Activated naive CD8-positive, alpha-beta T cell treated with anti-CD3 and anti-CD28 coated beads, Interleukin-2, amount 50 U/mL, for 24 hours (primary cell): ENCODE measurements around the gene FKBP10.

Source experiments
- ATAC-seq: fragments of 150-1000 bp; cut with Tn5 transposase; one replicate; pipeline ENCODE4 v1.10.0; 2021
- DNase-seq: peaks from one replicate; pipeline ENCODE4 v3.0.0; 2021
- H3K27ac Mint-ChIP-seq: one replicate; pipeline ENCODE4 v1.8.0; 2021; ENCODE audit warnings: mild to moderate bottlenecking, mixed read lengths
- H3K27me3 Mint-ChIP-seq: one replicate; pipeline ENCODE4 v1.8.0; 2021; ENCODE audit warnings: mixed read lengths
- H3K36me3 Mint-ChIP-seq: one replicate; pipeline ENCODE4 v1.8.0; 2021; ENCODE audit warnings: low read depth, mixed read lengths
- H3K4me1 Mint-ChIP-seq: one replicate; pipeline ENCODE4 v1.8.0; 2021; ENCODE audit warnings: mixed read lengths
- H3K4me3 Mint-ChIP-seq: one replicate; pipeline ENCODE4 v1.8.0; 2021; ENCODE audit warnings: mild to moderate bottlenecking, moderate library complexity, mixed read lengths
- H3K9me3 Mint-ChIP-seq: one replicate; pipeline ENCODE4 v1.8.0; 2021; ENCODE audit warnings: mixed read lengths

Gene FKBP10

GRCh38 chr17:41792845-41793783 lies 19.7 kb upstream of the FKBP10 start:
- H3K9me3 Mint-ChIP-seq: no peaks in the 10 kb centered on the region
- ATAC-seq (peak; percentile 57), DNase-seq (no peak)
- H3K4me1 Mint-ChIP-seq: peaks cover 4% of the 10 kb centered on the region
- H3K36me3 Mint-ChIP-seq: no peaks in the 10 kb centered on the region
- H3K27ac Mint-ChIP-seq: no peak overlapping the region
- H3K27me3 Mint-ChIP-seq: peaks cover 4% of the 10 kb centered on the region
- H3K4me3 Mint-ChIP-seq: no peak overlapping the region

GRCh38 chr17:41793784-41794539 lies 18.8 kb upstream of the FKBP10 start:
- Mint-ChIP-seq H3K4me1 (peaks cover 1% of the 10 kb centered on the region), H3K36me3 (no peaks in the 10 kb centered on the region), H3K27ac (no peak overlapping the region), H3K4me3 (no peak overlapping the region), H3K27me3 (peaks cover 2% of the 10 kb centered on the region), H3K9me3 (no peaks in the 10 kb centered on the region)
- DNase-seq (no peak), ATAC-seq (no peak)

GRCh38 chr17:41794540-41794975 lies 18.2 kb upstream of the FKBP10 start:
- Mint-ChIP-seq H3K4me3 (no peak overlapping the region), H3K27ac (no peak overlapping the region), H3K9me3 (no peaks in the 10 kb centered on the region), H3K4me1 (no peaks in the 10 kb centered on the region), H3K36me3 (no peaks in the 10 kb centered on the region), H3K27me3 (peaks cover 2% of the 10 kb centered on the region)
- no peak for DNase-seq
- ATAC-seq: no peak

DNA sequence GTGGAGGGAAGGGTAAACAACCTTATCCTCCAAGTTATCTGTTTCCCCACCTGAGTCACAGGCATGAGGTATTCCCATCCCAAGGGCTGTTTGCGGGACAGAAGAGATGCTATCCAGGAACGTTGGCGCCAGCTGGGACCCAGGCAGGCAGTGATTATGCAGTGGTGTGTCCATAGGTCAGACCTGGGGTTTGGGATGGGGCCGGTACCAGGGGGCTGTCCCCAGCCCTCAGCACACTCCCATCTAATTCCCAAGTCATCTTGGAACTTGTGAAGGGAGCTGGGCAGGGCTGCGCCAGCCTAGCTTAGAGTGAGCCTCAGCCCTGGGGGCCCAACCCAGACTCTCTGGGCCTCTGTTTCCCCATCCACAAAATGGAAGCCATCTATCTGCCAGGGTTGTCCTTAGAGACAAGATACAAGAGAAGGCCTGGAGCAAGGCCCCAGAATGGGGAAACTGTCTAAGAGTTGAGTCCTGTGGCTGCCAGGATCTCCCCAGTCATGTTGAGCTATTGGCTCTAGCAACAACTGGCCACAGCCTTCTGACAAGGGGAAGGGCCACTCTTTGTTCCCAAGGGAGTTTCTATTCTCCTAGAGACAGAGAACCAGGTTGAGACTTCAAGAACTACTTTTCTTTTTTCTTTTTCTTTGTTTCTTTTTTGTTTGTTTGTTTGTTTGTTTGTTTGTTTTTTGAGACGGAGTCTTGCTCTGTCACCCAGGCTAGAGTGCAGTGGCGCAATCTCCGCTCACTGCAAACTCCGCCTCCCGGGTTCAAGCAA lies 16.5 kb upstream of the FKBP10 start:
- ATAC-seq (no peak), DNase-seq (no peak)
- H3K9me3 Mint-ChIP-seq: no peaks in the 10 kb centered on the region
- no peaks in the 10 kb centered on the region for H3K36me3 Mint-ChIP-seq
- no peak overlapping the region for H3K27ac Mint-ChIP-seq
- no peak overlapping the region for H3K4me3 Mint-ChIP-seq
- no peaks in the 10 kb centered on the region for H3K27me3 Mint-ChIP-seq
- peaks cover 2% of the 10 kb centered on the region for H3K4me1 Mint-ChIP-seq

DNA sequence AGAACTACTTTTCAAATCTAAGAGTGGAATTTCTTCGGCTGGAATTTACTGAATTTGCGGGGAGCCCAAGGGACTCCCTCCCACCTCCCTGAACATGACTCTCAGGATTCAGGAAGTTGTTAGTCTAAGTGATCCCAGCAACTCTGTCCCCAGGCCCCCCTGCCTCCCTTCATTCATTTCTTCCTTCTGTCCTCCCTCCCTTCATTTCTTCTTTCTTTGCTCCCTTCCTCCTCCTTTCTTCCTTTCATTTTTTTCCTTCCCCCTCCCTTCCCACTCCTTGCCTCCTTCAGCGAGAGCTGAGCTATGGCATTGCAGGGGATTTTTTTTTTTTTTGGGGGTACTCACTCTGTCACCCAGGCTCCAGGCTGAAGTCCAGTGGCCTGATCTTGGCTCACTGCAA lies 15.4 kb upstream of the FKBP10 start:
- Mint-ChIP-seq H3K4me3 (no peak overlapping the region), H3K27ac (no peak overlapping the region), H3K27me3 (no peaks in the 10 kb centered on the region), H3K9me3 (no peaks in the 10 kb centered on the region), H3K4me1 (peaks cover 6% of the 10 kb centered on the region), H3K36me3 (no peaks in the 10 kb centered on the region)
- ATAC-seq (no peak), DNase-seq (no peak)

DNA sequence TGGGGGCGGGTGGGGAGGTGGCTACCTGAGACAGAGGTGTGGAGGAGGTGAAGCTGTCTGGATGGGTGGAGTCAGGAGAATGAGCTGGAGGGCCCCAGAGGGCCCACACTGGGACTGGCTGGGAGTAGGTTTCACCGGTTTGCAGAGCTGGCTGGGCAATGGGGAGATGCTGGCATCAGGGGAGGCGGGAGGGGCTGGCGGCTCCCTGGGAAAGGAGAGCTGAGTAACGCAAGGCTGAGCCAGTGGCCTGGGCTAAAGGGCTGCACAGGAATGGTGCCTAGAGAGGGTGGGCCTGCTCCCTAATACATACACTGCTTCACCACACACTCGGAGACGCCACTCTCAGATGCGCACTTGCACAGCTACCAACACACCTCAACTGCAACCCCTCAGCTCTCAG lies 13.4 kb upstream of the FKBP10 start:
- no peak overlapping the region for H3K27ac Mint-ChIP-seq
- ATAC-seq (no peak), DNase-seq (no peak)
- no peaks in the 10 kb centered on the region for H3K27me3 Mint-ChIP-seq
- peaks cover 6% of the 10 kb centered on the region for H3K4me1 Mint-ChIP-seq
- no peak overlapping the region for H3K4me3 Mint-ChIP-seq
- H3K36me3 Mint-ChIP-seq: no peaks in the 10 kb centered on the region
- H3K9me3 Mint-ChIP-seq: no peaks in the 10 kb centered on the region

DNA sequence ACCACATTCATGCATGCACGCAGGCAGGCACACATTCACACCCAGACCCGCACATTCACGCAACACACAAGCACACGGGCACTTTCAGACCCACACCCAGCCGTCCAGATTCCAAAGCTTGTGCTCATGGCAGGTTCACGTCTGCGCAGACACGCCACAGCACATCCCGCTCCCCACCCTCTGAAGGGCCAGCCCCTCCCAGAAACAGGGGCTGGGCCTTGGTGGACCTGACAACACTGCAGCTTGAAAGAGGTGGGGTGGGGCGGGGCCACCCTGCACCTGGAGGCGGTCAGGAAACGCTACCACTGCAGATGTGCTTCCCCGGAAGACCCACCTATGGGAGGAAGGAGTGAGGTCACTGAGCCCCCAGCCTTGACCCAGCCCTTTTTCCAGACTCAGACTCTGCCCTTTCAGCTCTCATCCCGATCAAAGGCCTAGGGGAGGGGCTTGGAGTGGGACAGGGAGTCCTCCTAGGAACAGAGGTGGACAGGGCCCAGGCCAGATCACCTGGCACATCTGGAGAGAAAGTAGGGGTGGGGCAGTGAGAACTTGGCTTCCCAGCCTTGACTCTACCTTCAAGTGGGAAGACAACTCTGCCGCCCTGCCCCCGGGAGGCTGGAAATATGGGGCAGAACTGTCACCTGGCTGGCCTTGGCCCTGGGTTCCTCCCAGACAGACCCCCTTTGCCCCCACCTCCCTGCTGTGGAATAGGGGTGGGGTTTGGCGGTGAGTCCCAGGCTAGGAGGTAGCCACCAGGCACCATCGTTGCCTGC lies 12.0 kb upstream of the FKBP10 start:
- Mint-ChIP-seq H3K27me3 (no peaks in the 10 kb centered on the region), H3K9me3 (no peaks in the 10 kb centered on the region), H3K4me3 (no peak overlapping the region), H3K27ac (no peak overlapping the region), H3K4me1 (peaks cover 6% of the 10 kb centered on the region), H3K36me3 (no peaks in the 10 kb centered on the region)
- DNase-seq (no peak), ATAC-seq (no peak)

- DNase-seq (peak; percentile 84), ATAC-seq (peak; percentile 74)
- H3K9me3 Mint-ChIP-seq: no peaks in the 10 kb centered on the region
- no peak overlapping the region for H3K4me3 Mint-ChIP-seq
- H3K36me3 Mint-ChIP-seq: no peaks in the 10 kb centered on the region
- H3K27me3 Mint-ChIP-seq: no peaks in the 10 kb centered on the region
- peaks cover 6% of the 10 kb centered on the region for H3K4me1 Mint-ChIP-seq
- peak overlapping the region; percentile 36 for H3K27ac Mint-ChIP-seq
Observed at GRCh38 chr17:41801374-41802271, 11.2 kb upstream of the FKBP10 start.

GRCh38 chr17:41803049-41804020 lies 9.5 kb upstream of the FKBP10 start:
- Mint-ChIP-seq H3K9me3 (no peaks in the 10 kb centered on the region), H3K4me1 (peaks cover 6% of the 10 kb centered on the region), H3K27me3 (no peaks in the 10 kb centered on the region), H3K27ac (no peak overlapping the region), H3K36me3 (no peaks in the 10 kb centered on the region), H3K4me3 (no peak overlapping the region)
- no peak for DNase-seq
- no peak for ATAC-seq

- no peaks in the 10 kb centered on the region for H3K36me3 Mint-ChIP-seq
- peaks cover 2% of the 10 kb centered on the region for H3K27me3 Mint-ChIP-seq
- ATAC-seq (no peak), DNase-seq (no peak)
- H3K4me1 Mint-ChIP-seq: peaks cover 11% of the 10 kb centered on the region
- H3K9me3 Mint-ChIP-seq: no peaks in the 10 kb centered on the region
- H3K27ac Mint-ChIP-seq: no peak overlapping the region
- H3K4me3 Mint-ChIP-seq: no peak overlapping the region
Observed at GRCh38 chr17:41806685-41807445, 5.9 kb upstream of the FKBP10 start.

- Mint-ChIP-seq H3K9me3 (no peaks in the 10 kb centered on the region), H3K27ac (no peak overlapping the region), H3K4me1 (peaks cover 17% of the 10 kb centered on the region), H3K36me3 (no peaks in the 10 kb centered on the region), H3K27me3 (peaks cover 9% of the 10 kb centered on the region), H3K4me3 (peak overlapping the region; percentile 55)
- ATAC-seq: peak; percentile 1
- DNase-seq: no peak
Observed at GRCh38 chr17:41810659-41811548, 1.9 kb upstream of the FKBP10 start.
